Panc1 (cell line): ENCODE data around the gene NINJ2.

Experiments
- CTCF ChIP-seq: fragments of 450-650 bp; IDR thresholded peaks from 2 replicates; pipeline ENCODE4 v1.5.1; 2017; ENCODE audit warnings: mild to moderate bottlenecking
- POLR2AphosphoS5 ChIP-seq: IDR thresholded peaks from 2 replicates; pipeline ENCODE4 v1.6.1; 2012; ENCODE audit warnings: mild to moderate bottlenecking, low read depth, low read length, moderate library complexity
- TCF7L2 ChIP-seq: IDR thresholded peaks from 2 replicates; pipeline ENCODE4 v1.6.1; 2011; ENCODE audit warnings: mild to moderate bottlenecking, low read depth, low read length, inconsistent platforms

- TF ChIP-seq CTCF: no peak
- no peak for TF ChIP-seq POLR2AphosphoS5
- no peak for TF ChIP-seq TCF7L2
These were observed 140.4 kb downstream of the NINJ2 start for GRCh38 chr12:522692-523378.
